KMS-11 (cell line): ENCODE results near the gene SMIM7.

Experiments
- H2AFZ ChIP-seq: fragments of 200-600 bp; sonication (generic); 2 replicates; pipeline ENCODE4 v1.6.1; 2016; ENCODE audit warnings: antibody characterized with exemption, mixed run types, low read depth
- H3K27ac ChIP-seq: fragments of 200-600 bp; sonication (generic); 2 replicates; pipeline ENCODE4 v1.6.1; 2016; ENCODE audit warnings: mild to moderate bottlenecking, mixed run types
- H3K27me3 ChIP-seq: fragments of 200-600 bp; sonication (generic); 2 replicates; pipeline ENCODE4 v1.6.1; 2017; ENCODE audit warnings: mild to moderate bottlenecking, low read depth, mixed run types, moderate library complexity; ENCODE audit not compliant: insufficient read depth
- H3K36me3 ChIP-seq: fragments of 200-600 bp; sonication (generic); 2 replicates; pipeline ENCODE4 v1.6.1; 2017; ENCODE audit warnings: mild to moderate bottlenecking, mixed run types; ENCODE audit not compliant: insufficient read depth
- H3K4me1 ChIP-seq: fragments of 200-600 bp; sonication (generic); 2 replicates; pipeline ENCODE4 v1.6.1; 2016; ENCODE audit warnings: mild to moderate bottlenecking, low read depth, mixed run types; ENCODE audit not compliant: poor library complexity, severe bottlenecking
- H3K4me2 ChIP-seq: fragments of 200-600 bp; sonication (generic); 2 replicates; pipeline ENCODE4 v1.7.0; 2016; ENCODE audit warnings: mild to moderate bottlenecking, mixed run types
- H3K4me3 ChIP-seq: fragments of 200-600 bp; sonication (generic); IDR thresholded peaks from 2 replicates; pipeline ENCODE4 v1.6.1; 2017; ENCODE audit warnings: low read depth, low read length, mixed read lengths; ENCODE audit not compliant: insufficient read depth
- H3K79me2 ChIP-seq: fragments of 200-600 bp; sonication (generic); 2 replicates; pipeline ENCODE4 v1.6.1; 2016; ENCODE audit warnings: low read depth, mixed run types; ENCODE audit not compliant: insufficient read depth
- H3K9ac ChIP-seq: fragments of 200-600 bp; sonication (generic); 2 replicates; pipeline ENCODE4 v1.6.1; 2016; ENCODE audit warnings: mild to moderate bottlenecking, mixed run types
- H4K20me1 ChIP-seq: fragments of 200-600 bp; sonication (generic); 2 replicates; pipeline ENCODE4 v1.6.1; 2016; ENCODE audit warnings: mild to moderate bottlenecking, mixed run types; ENCODE audit not compliant: insufficient read depth
- TF ChIP-seq, protein P1 (sequence below): fragments of 200-600 bp; sonication (generic); conservative IDR thresholded peaks from 2 replicates; pipeline ENCODE4 v1.6.1; 2017; ENCODE audit warnings: low read depth, mild to moderate bottlenecking, antibody characterized with exemption, low read length, moderate library complexity, mixed read lengths

The SMIM7 gene

DNA sequence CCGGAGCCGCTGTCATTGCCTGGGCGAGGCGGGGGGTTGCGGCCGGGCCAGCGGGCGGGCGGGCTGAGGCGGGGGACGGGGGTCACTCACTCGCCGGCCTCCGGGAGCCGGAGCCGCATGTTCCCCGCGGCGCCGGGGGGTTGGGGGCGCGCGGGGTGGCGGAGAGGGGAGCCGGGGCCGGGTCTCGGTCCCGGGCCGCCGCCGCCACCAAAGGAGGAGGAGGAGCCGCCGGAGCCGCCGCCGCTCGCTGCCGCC is 32.1 kb downstream of the SMIM7 start:
- TF ChIP-seq, protein P1, sequence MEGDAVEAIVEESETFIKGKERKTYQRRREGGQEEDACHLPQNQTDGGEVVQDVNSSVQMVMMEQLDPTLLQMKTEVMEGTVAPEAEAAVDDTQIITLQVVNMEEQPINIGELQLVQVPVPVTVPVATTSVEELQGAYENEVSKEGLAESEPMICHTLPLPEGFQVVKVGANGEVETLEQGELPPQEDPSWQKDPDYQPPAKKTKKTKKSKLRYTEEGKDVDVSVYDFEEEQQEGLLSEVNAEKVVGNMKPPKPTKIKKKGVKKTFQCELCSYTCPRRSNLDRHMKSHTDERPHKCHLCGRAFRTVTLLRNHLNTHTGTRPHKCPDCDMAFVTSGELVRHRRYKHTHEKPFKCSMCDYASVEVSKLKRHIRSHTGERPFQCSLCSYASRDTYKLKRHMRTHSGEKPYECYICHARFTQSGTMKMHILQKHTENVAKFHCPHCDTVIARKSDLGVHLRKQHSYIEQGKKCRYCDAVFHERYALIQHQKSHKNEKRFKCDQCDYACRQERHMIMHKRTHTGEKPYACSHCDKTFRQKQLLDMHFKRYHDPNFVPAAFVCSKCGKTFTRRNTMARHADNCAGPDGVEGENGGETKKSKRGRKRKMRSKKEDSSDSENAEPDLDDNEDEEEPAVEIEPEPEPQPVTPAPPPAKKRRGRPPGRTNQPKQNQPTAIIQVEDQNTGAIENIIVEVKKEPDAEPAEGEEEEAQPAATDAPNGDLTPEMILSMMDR = no peak
- peak overlapping the region; percentile 44 for H3K27ac ChIP-seq
- H3K36me3 ChIP-seq = no peaks in the 10 kb centered on the region
- H4K20me1 ChIP-seq = peaks cover 12% of the 10 kb centered on the region; the same call in 1 of the 2 replicates
- H3K4me3 ChIP-seq = no peak overlapping the region
- peaks cover 61% of the 10 kb centered on the region for H3K79me2 ChIP-seq
- H3K4me1 ChIP-seq = peaks cover 64% of the 10 kb centered on the region
- no peak overlapping the region for H2AFZ ChIP-seq
- peak overlapping the region; percentile 72 for H3K9ac ChIP-seq
- H3K27me3 ChIP-seq = no peaks in the 10 kb centered on the region
- H3K4me2 ChIP-seq = peak overlapping the region; percentile 86; the same call in 1 of the 2 replicates

DNA sequence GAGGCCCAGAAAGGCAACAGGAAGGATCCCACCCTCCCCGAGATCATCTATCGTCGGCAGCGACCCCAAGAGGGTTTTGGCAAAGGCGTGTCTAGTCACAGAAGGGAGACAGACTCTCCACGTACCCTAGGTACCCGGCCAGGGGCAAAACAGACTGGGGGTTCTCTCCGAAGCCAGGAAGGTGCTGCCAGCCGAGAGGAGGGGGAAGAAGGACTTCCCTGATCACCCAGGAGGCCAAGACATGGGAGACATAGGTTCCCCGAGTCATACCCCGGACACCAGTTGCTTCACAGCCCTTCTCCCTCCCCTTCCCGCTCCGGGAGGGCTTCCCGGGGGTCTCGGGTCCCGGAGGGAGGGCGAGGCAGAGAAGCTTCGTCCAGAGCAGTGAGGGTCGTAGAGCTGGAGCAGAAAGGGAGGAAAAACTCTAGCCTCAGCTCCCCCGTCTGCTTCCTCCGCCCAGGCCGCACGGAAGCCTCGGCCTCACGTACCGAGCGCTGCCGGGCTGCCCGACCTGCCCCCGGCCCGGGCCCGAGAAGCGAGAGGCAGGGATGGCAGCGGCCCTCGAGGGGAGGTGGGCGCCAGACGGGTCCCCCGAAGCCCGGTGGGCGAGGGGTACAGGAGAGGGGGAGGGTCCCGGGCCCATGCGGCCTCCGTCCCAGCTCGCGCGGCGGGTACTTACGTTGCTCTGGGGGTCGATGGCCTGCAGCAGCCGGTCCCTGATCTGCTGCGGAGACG is 32.6 kb downstream of the SMIM7 start:
- peak overlapping the region; percentile 86 for H3K4me2 ChIP-seq
- peaks cover 12% of the 10 kb centered on the region; the same call in 1 of the 2 replicates for H4K20me1 ChIP-seq
- peak overlapping the region; percentile 72 for H3K9ac ChIP-seq
- H3K27me3 ChIP-seq = no peaks in the 10 kb centered on the region
- TF ChIP-seq, protein P1 = no peak
- no peak overlapping the region for H3K4me3 ChIP-seq
- H2AFZ ChIP-seq = no peak overlapping the region
- peak overlapping the region; percentile 44 for H3K27ac ChIP-seq
- peaks cover 63% of the 10 kb centered on the region for H3K79me2 ChIP-seq
- peaks cover 59% of the 10 kb centered on the region for H3K4me1 ChIP-seq
- H3K36me3 ChIP-seq = no peaks in the 10 kb centered on the region

DNA sequence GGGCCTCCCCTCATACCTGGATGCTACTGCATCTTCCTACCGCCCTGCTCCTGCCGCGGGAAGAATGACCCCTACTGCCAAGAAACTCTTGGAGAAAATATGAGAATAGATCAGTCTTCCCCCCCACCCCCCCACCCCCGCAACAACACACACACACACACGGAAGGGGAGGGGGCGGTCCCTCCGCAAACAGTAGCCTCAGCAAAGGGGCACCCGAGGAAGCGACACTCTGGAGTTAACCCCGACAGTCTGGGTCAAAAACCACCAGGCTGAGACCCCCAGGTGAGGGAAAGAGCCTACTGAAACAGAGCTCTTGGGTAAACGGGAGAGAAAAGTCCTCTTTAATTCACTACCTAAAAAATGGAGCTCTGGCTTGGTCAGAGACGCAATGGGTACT is 33.1 kb downstream of the SMIM7 start:
- H2AFZ ChIP-seq = no peak overlapping the region
- no peaks in the 10 kb centered on the region for H3K27me3 ChIP-seq
- TF ChIP-seq, protein P1 = no peak
- peaks cover 53% of the 10 kb centered on the region for H3K4me1 ChIP-seq
- peak overlapping the region; percentile 44 for H3K27ac ChIP-seq
- peaks cover 68% of the 10 kb centered on the region for H3K79me2 ChIP-seq
- peaks cover 18% of the 10 kb centered on the region; the same call in 1 of the 2 replicates for H4K20me1 ChIP-seq
- peak overlapping the region; percentile 72; the same call in 1 of the 2 replicates for H3K9ac ChIP-seq
- no peak overlapping the region for H3K4me3 ChIP-seq
- H3K4me2 ChIP-seq = peak overlapping the region; percentile 93
- H3K36me3 ChIP-seq = no peaks in the 10 kb centered on the region

DNA sequence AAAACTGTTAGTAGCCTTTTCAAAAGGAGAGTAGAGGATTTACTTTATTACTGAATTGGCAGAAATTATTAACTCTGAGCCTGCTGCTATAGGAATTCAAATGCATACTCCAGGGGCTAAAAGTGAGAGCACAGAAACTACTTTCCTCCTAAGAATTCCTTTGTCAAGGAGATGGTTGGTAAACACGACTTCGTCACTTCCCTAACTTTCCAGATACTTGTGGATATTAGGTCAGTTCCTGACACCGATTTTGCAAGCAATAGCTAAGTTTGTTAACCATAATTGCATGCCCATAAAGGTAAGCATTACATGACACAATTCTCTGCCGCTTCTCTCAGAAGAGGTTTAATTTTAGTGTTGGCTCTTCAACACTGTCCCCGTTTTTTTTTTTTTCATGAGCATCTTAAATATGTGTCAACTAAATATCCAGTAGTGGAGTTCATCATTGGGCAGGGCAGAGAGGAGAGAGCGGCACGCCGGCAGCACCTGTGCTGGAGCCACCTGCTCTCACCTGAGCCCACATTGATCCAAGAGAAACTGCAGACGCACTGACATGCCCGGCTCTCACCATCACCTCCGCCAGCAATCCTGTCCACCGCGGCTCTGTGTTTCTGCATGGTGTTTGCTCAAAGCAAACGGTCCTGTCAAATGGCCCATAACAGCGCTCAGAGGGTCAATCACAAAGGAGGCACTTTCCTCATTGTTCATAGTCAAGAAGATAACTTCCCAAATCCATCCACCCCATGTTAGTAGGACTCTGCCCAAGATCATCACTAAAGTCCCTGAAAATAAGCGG is 34.6 kb downstream of the SMIM7 start:
- Histone ChIP-seq H3K4me3 (no peak overlapping the region), H3K4me1 (peaks cover 51% of the 10 kb centered on the region), H3K4me2 (peak overlapping the region; percentile 93; the same call in 1 of the 2 replicates), H3K27ac (no peak overlapping the region), H3K79me2 (peaks cover 75% of the 10 kb centered on the region), H4K20me1 (peaks cover 31% of the 10 kb centered on the region; the same call in 1 of the 2 replicates), H3K36me3 (no peaks in the 10 kb centered on the region), H2AFZ (no peak overlapping the region), H3K27me3 (no peaks in the 10 kb centered on the region), H3K9ac (no peak overlapping the region)
- TF ChIP-seq, protein P1 = no peak
